ENCODE measurements around the gene SYT8.

The SYT8 gene

GRCh38 chr11:1830004-1830321 lies 4.8 kb upstream of the SYT8 start:
- H3K4me3 ChIP-seq (ENCODE audit: low read length), result no peak overlapping the region
- H3K36me3 ChIP-seq (ENCODE audit: control insufficient read depth, low read length), result no peaks in the 10 kb centered on the region
- TF ChIP-seq CTCF (IDR thresholded peaks at IDR 0.05; ENCODE audit: low read depth, low read length, poor library complexity, severe bottlenecking), result no peak
- no peak for TF ChIP-seq EZH2phosphoT487 (IDR thresholded peaks at IDR 0.05; ENCODE audit: borderline replicate concordance, low read length)
- H3K79me2 ChIP-seq (ENCODE audit: control insufficient read depth, low read length), result no peaks in the 10 kb centered on the region
- H3K4me2 ChIP-seq (ENCODE audit: low read length), result no peak overlapping the region
- H3K9me2 ChIP-seq (replicated peaks; ENCODE audit: control insufficient read depth, low read length), result no peaks in the 10 kb centered on the region
- peaks cover 14% of the 10 kb centered on the region for H3K27me3 ChIP-seq (ENCODE audit: control insufficient read depth, low read length)
- no peaks in the 10 kb centered on the region for H3F3A ChIP-seq (ENCODE audit: control insufficient read depth, insufficient read depth)
- H3K9me3 ChIP-seq (ENCODE audit: control insufficient read depth, insufficient read depth, low read length), result no peaks in the 10 kb centered on the region
- H4K20me1 ChIP-seq (ENCODE audit: control insufficient read depth, insufficient read depth, low read depth, low read length), result no peaks in the 10 kb centered on the region
- no peaks in the 10 kb centered on the region for H3K4me1 ChIP-seq (ENCODE audit: control insufficient read depth, low read length)
- no peak overlapping the region for H3K27ac ChIP-seq (ENCODE audit: low read depth, low read length)

- Histone ChIP-seq H4K20me1 (ENCODE audit: control insufficient read depth, insufficient read depth, low read depth, low read length) (no peaks in the 10 kb centered on the region), H3K36me3 (ENCODE audit: control insufficient read depth, low read length) (no peaks in the 10 kb centered on the region), H3K27me3 (ENCODE audit: control insufficient read depth, low read length) (peaks cover 14% of the 10 kb centered on the region), H3K4me2 (ENCODE audit: low read length) (no peak overlapping the region), H3K9me3 (ENCODE audit: control insufficient read depth, insufficient read depth, low read length) (no peaks in the 10 kb centered on the region), H3K4me3 (ENCODE audit: low read length) (no peak overlapping the region), H3K79me2 (ENCODE audit: control insufficient read depth, low read length) (no peaks in the 10 kb centered on the region), H3K27ac (ENCODE audit: low read depth, low read length) (no peak overlapping the region), H3F3A (ENCODE audit: control insufficient read depth, insufficient read depth) (no peaks in the 10 kb centered on the region), H3K4me1 (ENCODE audit: control insufficient read depth, low read length) (no peaks in the 10 kb centered on the region), H3K9me2 (replicated peaks; ENCODE audit: control insufficient read depth, low read length) (no peaks in the 10 kb centered on the region)
- no peak for TF ChIP-seq EZH2phosphoT487 (IDR thresholded peaks at IDR 0.05; ENCODE audit: borderline replicate concordance, low read length)
- TF ChIP-seq CTCF (IDR thresholded peaks at IDR 0.05; ENCODE audit: low read depth, low read length, poor library complexity, severe bottlenecking), result no peak
These were observed 4.2 kb upstream of the SYT8 start for GRCh38 chr11:1830322-1831223.

GRCh38 chr11:1831338-1832210 lies 3.2 kb upstream of the SYT8 start:
- no peaks in the 10 kb centered on the region for H3K4me1 ChIP-seq (ENCODE audit: control insufficient read depth, low read length)
- no peaks in the 10 kb centered on the region for H3K36me3 ChIP-seq (ENCODE audit: control insufficient read depth, low read length)
- H3K9me2 ChIP-seq (replicated peaks; ENCODE audit: control insufficient read depth, low read length), result no peaks in the 10 kb centered on the region
- no peaks in the 10 kb centered on the region for H4K20me1 ChIP-seq (ENCODE audit: control insufficient read depth, insufficient read depth, low read depth, low read length)
- H3K79me2 ChIP-seq (ENCODE audit: control insufficient read depth, low read length), result no peaks in the 10 kb centered on the region
- H3K27me3 ChIP-seq (ENCODE audit: control insufficient read depth, low read length), result peaks cover 14% of the 10 kb centered on the region
- H3K4me2 ChIP-seq (ENCODE audit: low read length), result no peak overlapping the region
- no peak overlapping the region for H3K4me3 ChIP-seq (ENCODE audit: low read length)
- no peak overlapping the region for H3K27ac ChIP-seq (ENCODE audit: low read depth, low read length)
- H3K9me3 ChIP-seq (ENCODE audit: control insufficient read depth, insufficient read depth, low read length), result no peaks in the 10 kb centered on the region
- no peaks in the 10 kb centered on the region for H3F3A ChIP-seq (ENCODE audit: control insufficient read depth, insufficient read depth)
- TF ChIP-seq CTCF (IDR thresholded peaks at IDR 0.05; ENCODE audit: low read depth, low read length, poor library complexity, severe bottlenecking), result no peak
- no peak for TF ChIP-seq EZH2phosphoT487 (IDR thresholded peaks at IDR 0.05; ENCODE audit: borderline replicate concordance, low read length)

All from DOHH2 (cell line).